A549 (cell line): ENCODE data around the gene MCM8.

Experiments
- CBX2 ChIP-seq: fragments of 200-600 bp; sonication (generic); IDR thresholded peaks from 2 replicates; pipeline ENCODE4 v1.6.1; 2016; ENCODE audit warnings: low read depth, mild to moderate bottlenecking, borderline replicate concordance
- CEBPB ChIP-seq, 2 experiments: fragments of >200 bp in 1 of 2; sonication (Bioruptor Twin) in 1 of 2; formaldehyde crosslinking in 1 of 2; IDR thresholded peaks; 2 replicates each; pipeline ENCODE4 v1.6.1; 2012 to 2016
- CTCF ChIP-seq: fragments of >200 bp; sonication (Bioruptor Twin); formaldehyde crosslinking; IDR thresholded peaks from 3 replicates; pipeline ENCODE4 v1.5.1; 2016
- MAX ChIP-seq: IDR thresholded peaks from 2 replicates; pipeline ENCODE4 v1.6.1; 2012
- MYC ChIP-seq: IDR thresholded peaks from 2 replicates; pipeline ENCODE4 v1.6.1; 2012; ENCODE audit warnings: mild to moderate bottlenecking, inconsistent platforms, low read length, improper control_type of control experiment, borderline replicate concordance
- POLR2A ChIP-seq: IDR thresholded peaks from 2 replicates; pipeline ENCODE4 v1.6.1; 2012; ENCODE audit warnings: mild to moderate bottlenecking, low read length
- REST ChIP-seq: fragments of 200-600 bp; sonication (generic); IDR thresholded peaks from 2 replicates; pipeline ENCODE4 v1.6.1; 2016; ENCODE audit warnings: antibody characterized with exemption, mild to moderate bottlenecking, moderate library complexity

GRCh38 chr20:6007529-6008103 is 57.2 kb downstream of the MCM8 start:
- TF ChIP-seq CBX2 (no peak), CTCF (no peak), MYC (no peak), MAX (no peak), POLR2A (no peak), REST (no peak), CEBPB (IDR thresholded peaks at IDR 0.05) (no peak)
